Measurements from ENCODE around the gene ERAP2. TPM values are rescaled to one million over a fixed set of nuclear protein-coding genes. Genes with fewer than 3 reads are reported as not detected.
"Not testable (repeated sequence)": the region's sequence is repeated elsewhere in the genome, so short reads cannot be mapped to it uniquely, and the experiment has no call there.

ERAP2 gene
- total and polyA plus RNA-seq, 2 of the 13 experiments (the other 11 are each of a cell fraction or from before 2014, with no cell fraction given): 12.8 to 16.6 TPM

GRCh38 chr5:96876977-96877469 lies 723 bp downstream of the ERAP2 start:
- H2AFZ ChIP-seq (ENCODE audit: low read length); H3K36me3 ChIP-seq (replicated peaks in 1 of 2; ENCODE audit: control insufficient read depth in 1 of 2, insufficient read depth in 2 of 2, low read length in 2 of 2); BruUV-seq (replicated peaks); H3K9me3 ChIP-seq (ENCODE audit: low read length); ATAC-seq; DNase-seq (ENCODE audit: low spot score); H3K79me2 ChIP-seq (ENCODE audit: insufficient read depth, low read length); H3K27me3 ChIP-seq (ENCODE audit: control insufficient read depth in 1 of 2, insufficient read depth in 2 of 2, low read length in 2 of 2); H4K20me1 ChIP-seq (ENCODE audit: insufficient read depth, low read length); CTCF ChIA-PET (ENCODE audit: low intra/inter-chr PET ratio, low total read pairs); FAIRE-seq: not testable (repeated sequence)
- intact Hi-C loops (cut with micrococcal nuclease; ENCODE audit: unreplicated experiment) (loop anchor here (1.0 to 5.0 kb wide), 2 partner anchors 57 to 70 kb away; partner anchors contain the start of gene ERAP1), in situ Hi-C loops (cut with HindIII; ENCODE audit: extremely low pct_ligation_motif_present, low pct_unique_long_range_greater_than_20kb) (loop anchor here (10.0 kb wide), 1 partner anchor 288 kb away; no protein-coding TSS in a partner anchor)
- peak overlapping the region; percentile 58 for H3K27ac ChIP-seq (ENCODE audit: extremely low read length, insufficient read depth, low read length)
- peaks cover 24% of the 10 kb centered on the region for H3K4me1 ChIP-seq (ENCODE audit: insufficient read depth, low read length)
- peak overlapping the region; percentile 66; the same call in 1 of the 2 replicates for H3K9ac ChIP-seq (ENCODE audit: insufficient read depth, low read depth, low read length)
- H3K4me3 ChIP-seq (replicated peaks in 1 of 3; ENCODE audit: insufficient read depth in 1 of 3, low read depth in 2 of 3, low read length in 3 of 3): peak overlapping the region; percentile 40 to 71 (median 71)
- TF ChIP-seq YEATS4 (CRISPR knock-in tag; IDR thresholded peaks at IDR 0.05; ENCODE audit: borderline replicate concordance): 0 out of 2 replicates have a peak, but pooled peaks have one; percentile 5
- TF ChIP-seq, protein P1, sequence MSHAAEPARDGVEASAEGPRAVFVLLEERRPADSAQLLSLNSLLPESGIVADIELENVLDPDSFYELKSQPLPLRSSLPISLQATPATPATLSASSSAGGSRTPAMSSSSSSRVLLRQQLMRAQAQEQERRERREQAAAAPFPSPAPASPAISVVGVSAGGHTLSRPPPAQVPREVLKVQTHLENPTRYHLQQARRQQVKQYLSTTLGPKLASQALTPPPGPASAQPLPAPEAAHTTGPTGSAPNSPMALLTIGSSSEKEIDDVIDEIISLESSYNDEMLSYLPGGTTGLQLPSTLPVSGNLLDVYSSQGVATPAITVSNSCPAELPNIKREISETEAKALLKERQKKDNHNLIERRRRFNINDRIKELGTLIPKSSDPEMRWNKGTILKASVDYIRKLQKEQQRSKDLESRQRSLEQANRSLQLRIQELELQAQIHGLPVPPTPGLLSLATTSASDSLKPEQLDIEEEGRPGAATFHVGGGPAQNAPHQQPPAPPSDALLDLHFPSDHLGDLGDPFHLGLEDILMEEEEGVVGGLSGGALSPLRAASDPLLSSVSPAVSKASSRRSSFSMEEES (CRISPR knock-in tag; IDR thresholded peaks at IDR 0.05): 0 out of 2 replicates have a peak, but pooled peaks have one; percentile 2
- peak overlapping the region; percentile 74 for H3K4me2 ChIP-seq (ENCODE audit: low read depth, low read length)
- POLR2A ChIA-PET: interaction anchor here (2.0 to 4.5 kb wide), 2 partner anchors 59 to 69 kb away, joined by 12 to 16 read pairs; partner anchors contain the start of genes ERAP1 and LNPEP
- 9% methylated on average over 12 of the region's 12 CpGs for WGBS (ENCODE audit: low lambda C conversion rate)

DNA sequence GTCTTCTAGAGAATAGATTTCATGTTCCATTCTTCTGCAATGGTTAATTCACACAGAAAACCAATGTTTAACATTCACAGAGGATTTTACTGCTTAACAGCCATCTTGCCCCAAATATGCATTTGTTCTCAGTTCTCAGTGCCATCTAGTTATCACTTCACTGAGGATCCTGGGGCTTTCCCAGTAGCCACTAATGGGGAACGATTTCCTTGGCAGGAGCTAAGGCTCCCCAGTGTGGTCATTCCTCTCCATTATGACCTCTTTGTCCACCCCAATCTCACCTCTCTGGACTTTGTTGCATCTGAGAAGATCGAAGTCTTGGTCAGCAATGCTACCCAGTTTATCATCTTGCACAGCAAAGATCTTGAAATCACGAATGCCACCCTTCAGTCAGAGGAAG lies 3.4 kb downstream of the ERAP2 start:
- no peak for ATAC-seq

More for the DNA sequence above, 3.4 kb downstream of the ERAP2 start:
- Histone ChIP-seq H3K4me2 (ENCODE audit: low read depth, low read length) (no peak overlapping the region), H3K4me3 (replicated peaks in 1 of 3; ENCODE audit: insufficient read depth in 1 of 3, low read depth in 2 of 3, low read length in 3 of 3) (no peak overlapping the region), H3K36me3 (replicated peaks in 1 of 2; ENCODE audit: control insufficient read depth in 1 of 2, insufficient read depth in 2 of 2, low read length in 2 of 2) (no peaks in the 10 kb centered on the region; a peak in 1 of 5 replicates), H3K27ac (ENCODE audit: extremely low read length, insufficient read depth, low read length) (no peak overlapping the region), H2AFZ (ENCODE audit: low read length) (no peak overlapping the region), H4K20me1 (ENCODE audit: insufficient read depth, low read length) (no peaks in the 10 kb centered on the region), H3K79me2 (ENCODE audit: insufficient read depth, low read length) (no peaks in the 10 kb centered on the region), H3K27me3 (ENCODE audit: control insufficient read depth in 1 of 2, insufficient read depth in 2 of 2, low read length in 2 of 2) (no peaks in the 10 kb centered on the region), H3K9ac (ENCODE audit: insufficient read depth, low read depth, low read length) (no peak overlapping the region), H3K4me1 (ENCODE audit: insufficient read depth, low read length) (peaks cover 18% of the 10 kb centered on the region), H3K9me3 (ENCODE audit: low read length) (no peaks in the 10 kb centered on the region)
- TF ChIP-seq ZNF724P (CRISPR knock-in tag; IDR thresholded peaks at IDR 0.05; ENCODE audit: borderline replicate concordance): no peak
- TF ChIP-seq, protein P2, sequence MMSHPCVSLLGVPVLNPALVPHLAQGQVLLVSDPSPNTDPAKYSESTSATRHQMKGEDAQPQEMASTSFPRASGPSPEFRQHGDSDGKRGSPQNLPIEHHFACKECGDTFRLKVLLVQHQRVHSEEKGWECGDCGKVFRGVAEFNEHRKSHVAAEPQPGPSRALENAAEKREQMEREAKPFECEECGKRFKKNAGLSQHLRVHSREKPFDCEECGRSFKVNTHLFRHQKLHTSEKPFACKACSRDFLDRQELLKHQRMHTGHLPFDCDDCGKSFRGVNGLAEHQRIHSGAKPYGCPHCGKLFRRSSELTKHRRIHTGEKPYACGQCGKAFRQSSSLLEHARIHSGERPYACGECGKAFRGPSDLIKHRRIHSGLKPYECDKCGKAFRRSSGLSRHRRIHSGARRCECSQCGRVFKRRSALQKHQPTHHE (CRISPR knock-in tag; IDR thresholded peaks at IDR 0.05; ENCODE audit: borderline replicate concordance): no peak
- TF ChIP-seq FOXC1 (CRISPR knock-in tag; IDR thresholded peaks at IDR 0.05; ENCODE audit: borderline replicate concordance): no peak
- no peak for TF ChIP-seq PITX1 (CRISPR knock-in tag; IDR thresholded peaks at IDR 0.05)
- no peak for TF ChIP-seq GATA4 (IDR thresholded peaks at IDR 0.05; ENCODE audit: borderline replicate concordance, low read depth)
- no peak for TF ChIP-seq SRY (CRISPR knock-in tag; IDR thresholded peaks at IDR 0.05)
- no peak for TF ChIP-seq RBFOX2 (IDR thresholded peaks at IDR 0.05; ENCODE audit: low read depth, low read length)
- DNase-seq (ENCODE audit: low spot score): no peak
- FAIRE-seq: no peak
- POLR2A ChIA-PET: no interaction called here
- CTCF ChIA-PET (ENCODE audit: low intra/inter-chr PET ratio, low total read pairs): no interaction called here
- in situ Hi-C loops (cut with HindIII; ENCODE audit: extremely low pct_ligation_motif_present, low pct_unique_long_range_greater_than_20kb) (loop anchor here (10.0 kb wide), 1 partner anchor 285 kb away; no protein-coding TSS in a partner anchor), intact Hi-C loops (cut with micrococcal nuclease; ENCODE audit: unreplicated experiment) (loop anchor here (5.0 kb wide), 1 partner anchor 72 kb away; the partner anchor contains the start of gene ERAP1)
- WGBS (ENCODE audit: low lambda C conversion rate): 95% methylated on average over 3 of the region's 3 CpGs
- no TSS peak for BruUV-seq (replicated peaks)

Measured in HepG2 (cell line).